Osteoblast (primary cell): ENCODE results near the gene GDNF. TPM values are rescaled to one million over a fixed set of nuclear protein-coding genes. Genes with fewer than 3 reads are reported as not detected.

Experiments
- DNase-seq: peaks from one replicate; pipeline ENCODE4 v3.0.0; 2011; ENCODE audit warnings: low spot score, mixed read lengths; ENCODE audit not compliant: insufficient read length; ENCODE audit errors: missing footprints
- H2AFZ ChIP-seq: 2 replicates; pipeline ENCODE4 v1.6.0; 2011; ENCODE audit warnings: mild to moderate bottlenecking, low read length
- H3K27ac ChIP-seq: 2 replicates; pipeline ENCODE4 v1.5.1; 2011; ENCODE audit warnings: mild to moderate bottlenecking, low read depth, low read length, moderate library complexity
- H3K27me3 ChIP-seq: 2 replicates; pipeline ENCODE4 v1.6.0; 2012; ENCODE audit warnings: mild to moderate bottlenecking, control low read depth, inconsistent platforms, low read length, moderate library complexity; ENCODE audit not compliant: insufficient read depth
- H3K36me3 ChIP-seq: 2 replicates; pipeline ENCODE4 v1.5.1; 2011; ENCODE audit warnings: mild to moderate bottlenecking, low read length, control low read depth, moderate library complexity; ENCODE audit not compliant: insufficient read depth
- H3K4me1 ChIP-seq: 2 replicates; pipeline ENCODE4 v1.5.1; 2011; ENCODE audit warnings: mild to moderate bottlenecking, low read length, control low read depth, moderate library complexity; ENCODE audit not compliant: insufficient read depth
- H3K4me2 ChIP-seq: 2 replicates; pipeline ENCODE4 v1.6.0; 2011; ENCODE audit warnings: mild to moderate bottlenecking, low read length; ENCODE audit not compliant: insufficient read depth
- H3K4me3 ChIP-seq: fragments of 200-600 bp; sonication (generic); 3 replicates; pipeline ENCODE4 v1.5.1; 2012; ENCODE audit warnings: mild to moderate bottlenecking, low read length, inconsistent platforms; ENCODE audit not compliant: insufficient read depth
- H3K79me2 ChIP-seq: 2 replicates; pipeline ENCODE4 v1.6.0; 2012; ENCODE audit warnings: mild to moderate bottlenecking, low read length, control low read depth, inconsistent platforms; ENCODE audit not compliant: insufficient read depth
- H3K9me3 ChIP-seq: 2 replicates; pipeline ENCODE4 v1.5.1; 2011; ENCODE audit warnings: low read depth, low read length, control low read depth
- H4K20me1 ChIP-seq: 2 replicates; pipeline ENCODE4 v1.6.0; 2012; ENCODE audit warnings: mild to moderate bottlenecking, low read length, control low read depth; ENCODE audit not compliant: insufficient read depth
- total RNA-seq: library from RNA; depleted of rRNA; stranded (reverse); fragments of >200 nt; gene quantifications from 2 replicates; pipeline ENCODE4 v1.2.3, GENCODE V29; 2012
- TF ChIP-seq, protein P1 (sequence below): IDR thresholded peaks from 2 replicates; pipeline ENCODE4 v1.5.1; 2011; ENCODE audit warnings: mild to moderate bottlenecking, low read depth, low read length, moderate library complexity; ENCODE audit errors: extremely low read depth

The GDNF gene
- total RNA-seq, 1 donor = 6.2 TPM

DNA sequence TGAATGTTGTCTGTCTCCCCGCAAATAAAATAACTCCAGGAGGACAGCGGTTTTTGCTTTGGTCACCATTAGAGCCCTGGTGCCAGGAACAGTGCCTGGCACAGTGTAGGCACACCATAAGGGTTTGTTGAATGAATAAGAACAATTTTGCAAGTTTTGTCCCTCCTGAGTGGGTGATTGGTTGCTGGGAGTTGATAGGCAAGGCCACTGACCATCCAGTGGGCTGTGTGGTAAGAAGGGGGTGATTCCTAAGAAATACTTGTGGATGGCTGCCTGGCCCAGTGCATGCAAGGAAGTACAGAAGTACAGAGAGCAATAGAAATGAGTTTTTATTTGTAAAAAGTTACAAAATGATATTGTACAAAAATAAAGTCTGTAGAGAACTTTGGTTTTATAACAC lies 27.5 kb downstream of the GDNF start:
- Histone ChIP-seq H3K27ac (peak overlapping the region; percentile 67), H3K4me2 (no peak overlapping the region), H3K36me3 (peaks cover 39% of the 10 kb centered on the region), H4K20me1 (no peaks in the 10 kb centered on the region), H2AFZ (no peak overlapping the region), H3K9me3 (no peaks in the 10 kb centered on the region), H3K4me3 (no peak overlapping the region), H3K4me1 (peaks cover 24% of the 10 kb centered on the region), H3K79me2 (no peaks in the 10 kb centered on the region), H3K27me3 (no peaks in the 10 kb centered on the region)
- TF ChIP-seq, protein P1, sequence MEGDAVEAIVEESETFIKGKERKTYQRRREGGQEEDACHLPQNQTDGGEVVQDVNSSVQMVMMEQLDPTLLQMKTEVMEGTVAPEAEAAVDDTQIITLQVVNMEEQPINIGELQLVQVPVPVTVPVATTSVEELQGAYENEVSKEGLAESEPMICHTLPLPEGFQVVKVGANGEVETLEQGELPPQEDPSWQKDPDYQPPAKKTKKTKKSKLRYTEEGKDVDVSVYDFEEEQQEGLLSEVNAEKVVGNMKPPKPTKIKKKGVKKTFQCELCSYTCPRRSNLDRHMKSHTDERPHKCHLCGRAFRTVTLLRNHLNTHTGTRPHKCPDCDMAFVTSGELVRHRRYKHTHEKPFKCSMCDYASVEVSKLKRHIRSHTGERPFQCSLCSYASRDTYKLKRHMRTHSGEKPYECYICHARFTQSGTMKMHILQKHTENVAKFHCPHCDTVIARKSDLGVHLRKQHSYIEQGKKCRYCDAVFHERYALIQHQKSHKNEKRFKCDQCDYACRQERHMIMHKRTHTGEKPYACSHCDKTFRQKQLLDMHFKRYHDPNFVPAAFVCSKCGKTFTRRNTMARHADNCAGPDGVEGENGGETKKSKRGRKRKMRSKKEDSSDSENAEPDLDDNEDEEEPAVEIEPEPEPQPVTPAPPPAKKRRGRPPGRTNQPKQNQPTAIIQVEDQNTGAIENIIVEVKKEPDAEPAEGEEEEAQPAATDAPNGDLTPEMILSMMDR = no peak
- no peak for DNase-seq

DNA sequence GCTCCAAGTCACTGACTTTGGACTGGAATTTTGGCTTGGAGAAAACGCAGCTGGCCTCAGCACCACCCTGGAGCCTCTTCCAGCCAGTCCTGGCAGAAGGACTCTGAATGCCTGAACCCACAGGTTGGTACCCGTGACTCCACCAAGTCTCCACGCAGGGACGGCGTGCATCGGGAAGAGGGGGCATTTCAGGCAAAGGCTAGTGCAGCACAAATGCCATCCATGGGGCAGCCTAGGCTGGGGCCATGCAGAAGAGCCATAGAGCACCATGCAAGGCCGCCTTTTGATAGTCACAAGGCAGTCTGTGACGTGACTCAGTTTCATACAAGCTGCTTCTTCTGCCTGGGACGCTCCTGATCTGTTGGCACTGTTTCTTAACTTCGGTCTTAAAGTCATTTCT lies 28.0 kb downstream of the GDNF start:
- no peaks in the 10 kb centered on the region for H4K20me1 ChIP-seq
- TF ChIP-seq, protein P1 = no peak
- peaks cover 35% of the 10 kb centered on the region for H3K36me3 ChIP-seq
- no peak overlapping the region for H2AFZ ChIP-seq
- no peaks in the 10 kb centered on the region for H3K9me3 ChIP-seq
- no peak overlapping the region for H3K4me3 ChIP-seq
- H3K4me1 ChIP-seq = peaks cover 20% of the 10 kb centered on the region
- DNase-seq = no peak
- no peaks in the 10 kb centered on the region for H3K27me3 ChIP-seq
- H3K4me2 ChIP-seq = no peak overlapping the region
- no peaks in the 10 kb centered on the region for H3K79me2 ChIP-seq
- peak overlapping the region; percentile 67 for H3K27ac ChIP-seq

DNA sequence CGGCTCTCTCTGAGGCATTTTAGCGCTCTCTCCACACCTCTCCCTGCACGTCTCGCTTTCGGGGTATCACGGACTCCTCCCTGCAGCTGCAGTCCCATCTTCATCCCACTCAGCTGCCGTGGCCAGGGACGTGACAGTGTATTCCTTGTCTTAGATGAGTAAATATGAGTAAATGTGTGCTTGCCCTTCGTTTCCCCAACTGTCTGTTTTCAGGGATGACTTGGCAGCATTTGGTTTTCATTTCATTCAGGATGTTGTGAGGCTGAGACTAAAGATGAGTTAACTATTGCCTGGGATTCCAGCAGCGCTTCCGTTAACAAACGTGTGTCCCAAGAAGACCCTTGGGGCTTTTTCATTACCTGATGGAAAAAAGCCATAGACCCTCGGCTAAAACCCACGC lies 29.5 kb downstream of the GDNF start:
- Histone ChIP-seq H2AFZ (peak overlapping the region; percentile 72), H3K9me3 (no peaks in the 10 kb centered on the region), H3K4me1 (peaks cover 16% of the 10 kb centered on the region), H3K27ac (peak overlapping the region; percentile 67), H3K27me3 (no peaks in the 10 kb centered on the region), H3K4me2 (peak overlapping the region; percentile 78), H3K79me2 (no peaks in the 10 kb centered on the region), H3K4me3 (peak overlapping the region; percentile 56), H3K36me3 (peaks cover 24% of the 10 kb centered on the region), H4K20me1 (no peaks in the 10 kb centered on the region)
- TF ChIP-seq, protein P1 = no peak
- peak; percentile 66 for DNase-seq

DNA sequence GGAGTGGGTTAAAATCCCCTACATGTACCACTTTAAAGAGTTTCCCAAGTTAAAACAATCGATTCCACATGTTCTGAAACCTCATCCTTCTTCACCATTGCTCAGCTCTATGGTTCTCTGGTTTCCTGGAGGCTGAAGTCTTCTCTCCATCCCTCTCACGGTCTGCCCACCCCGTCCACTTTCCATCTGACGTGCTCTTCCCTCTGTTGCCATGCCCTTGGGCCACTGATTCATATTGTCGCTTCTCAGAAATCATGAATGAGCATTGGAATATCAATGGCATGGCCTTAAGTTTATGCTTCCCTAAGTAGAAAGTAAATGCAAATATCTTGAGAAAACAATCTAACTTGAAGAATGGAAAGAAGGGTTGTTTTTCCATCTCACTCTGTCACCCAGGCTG lies 30.9 kb downstream of the GDNF start:
- Histone ChIP-seq H3K4me1 (peaks cover 16% of the 10 kb centered on the region), H3K27ac (no peak overlapping the region), H2AFZ (no peak overlapping the region), H3K9me3 (no peaks in the 10 kb centered on the region), H3K27me3 (no peaks in the 10 kb centered on the region), H3K4me2 (no peak overlapping the region), H3K79me2 (no peaks in the 10 kb centered on the region), H3K4me3 (no peak overlapping the region), H3K36me3 (peaks cover 10% of the 10 kb centered on the region), H4K20me1 (no peaks in the 10 kb centered on the region)
- TF ChIP-seq, protein P1 = no peak
- no peak for DNase-seq
